ENCODE measurements around the gene NFATC1.

The NFATC1 gene

DNA sequence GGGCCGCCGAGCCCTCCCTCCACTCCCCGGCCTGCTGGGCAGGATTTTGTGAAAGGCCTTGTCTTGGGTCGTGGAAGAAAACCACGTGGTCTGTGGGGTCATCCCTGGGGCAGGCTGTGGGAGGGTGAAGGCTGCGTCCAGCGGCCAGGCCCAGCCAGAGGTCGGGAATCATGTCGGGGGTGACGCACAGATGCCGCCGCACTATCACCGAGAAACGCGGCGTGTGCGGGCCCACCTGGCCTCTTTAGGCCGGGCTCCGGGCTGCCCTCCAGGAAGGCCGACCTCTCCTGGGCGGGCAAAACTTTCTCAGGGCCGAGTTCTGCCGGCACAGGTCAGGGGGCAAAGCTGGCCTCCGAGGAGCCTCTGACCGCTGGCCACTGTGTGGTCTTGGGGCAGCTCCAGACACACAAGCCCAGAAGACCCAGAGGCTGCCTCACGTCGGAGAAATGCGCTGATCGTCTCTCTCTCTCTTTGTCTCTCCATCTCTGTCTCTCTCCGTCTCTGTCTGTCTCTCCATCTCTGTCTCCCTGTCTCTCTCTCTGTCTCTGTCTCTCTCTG, 28.4 kb downstream of the NFATC1 start:
- DNase-seq, result no peak

GRCh38 chr18:79424880-79425568, 29.3 kb downstream of the NFATC1 start:
- no peak for DNase-seq

DNA sequence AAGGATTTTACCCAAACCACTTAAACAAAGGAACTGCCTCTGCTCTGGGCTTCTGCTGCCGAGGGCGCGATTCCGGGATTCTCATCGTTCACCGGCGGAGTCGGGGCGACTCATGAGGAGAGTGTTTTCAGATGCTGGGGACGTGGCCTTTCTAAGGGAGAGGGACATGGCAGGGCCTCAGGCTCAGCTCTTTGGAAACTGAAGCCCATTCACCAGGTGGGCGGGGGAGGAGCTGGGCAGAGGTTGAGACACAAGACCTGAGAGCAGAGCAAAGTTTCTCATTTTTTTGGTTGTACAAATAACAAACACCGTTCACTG, 29.8 kb downstream of the NFATC1 start:
- no peak for DNase-seq

DNA sequence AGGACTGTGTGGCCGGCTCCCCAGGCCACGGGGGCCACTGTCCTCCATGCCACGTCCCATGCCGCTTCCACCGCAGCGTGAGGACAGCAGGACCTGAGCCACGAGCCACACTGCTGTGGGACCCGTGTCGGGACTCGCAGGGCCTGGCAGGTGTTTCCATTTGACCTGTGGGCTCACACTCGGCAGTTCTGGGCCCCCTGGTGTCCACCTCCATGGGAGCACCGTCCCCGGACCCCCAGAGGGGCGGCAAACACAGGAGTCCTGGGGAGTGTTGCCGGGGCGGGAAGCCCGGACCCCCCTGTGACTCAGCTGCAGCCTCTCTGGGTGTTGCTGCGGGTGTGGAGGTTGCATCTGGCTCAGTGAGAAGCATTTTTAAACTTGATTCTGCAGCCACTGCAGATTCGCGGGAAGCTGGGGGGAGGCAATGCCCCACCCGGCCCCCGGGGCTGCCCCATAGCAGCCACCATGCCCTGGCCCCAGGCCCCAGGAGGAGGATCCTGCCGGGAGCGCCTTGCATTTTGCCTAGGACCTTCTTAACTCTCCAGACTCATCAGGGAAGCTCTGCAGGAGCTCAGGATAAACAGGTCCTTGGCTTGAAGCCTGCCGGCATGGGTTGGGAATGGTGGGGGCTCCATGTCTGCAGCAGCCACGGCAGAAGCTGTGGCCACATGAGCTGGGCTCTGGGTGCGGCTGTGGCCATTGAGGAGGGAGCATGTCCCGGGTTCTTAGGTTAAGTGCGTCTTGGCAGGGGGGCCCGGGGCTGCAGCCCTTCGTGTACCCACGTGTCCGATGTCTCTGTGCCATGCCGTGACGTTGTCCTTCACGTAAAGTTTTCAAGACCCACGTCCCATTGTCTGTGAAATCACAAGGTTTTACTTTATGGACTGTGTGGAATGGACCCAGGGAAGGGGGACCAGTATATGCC, 30.9 kb downstream of the NFATC1 start:
- no peak for DNase-seq

DNA sequence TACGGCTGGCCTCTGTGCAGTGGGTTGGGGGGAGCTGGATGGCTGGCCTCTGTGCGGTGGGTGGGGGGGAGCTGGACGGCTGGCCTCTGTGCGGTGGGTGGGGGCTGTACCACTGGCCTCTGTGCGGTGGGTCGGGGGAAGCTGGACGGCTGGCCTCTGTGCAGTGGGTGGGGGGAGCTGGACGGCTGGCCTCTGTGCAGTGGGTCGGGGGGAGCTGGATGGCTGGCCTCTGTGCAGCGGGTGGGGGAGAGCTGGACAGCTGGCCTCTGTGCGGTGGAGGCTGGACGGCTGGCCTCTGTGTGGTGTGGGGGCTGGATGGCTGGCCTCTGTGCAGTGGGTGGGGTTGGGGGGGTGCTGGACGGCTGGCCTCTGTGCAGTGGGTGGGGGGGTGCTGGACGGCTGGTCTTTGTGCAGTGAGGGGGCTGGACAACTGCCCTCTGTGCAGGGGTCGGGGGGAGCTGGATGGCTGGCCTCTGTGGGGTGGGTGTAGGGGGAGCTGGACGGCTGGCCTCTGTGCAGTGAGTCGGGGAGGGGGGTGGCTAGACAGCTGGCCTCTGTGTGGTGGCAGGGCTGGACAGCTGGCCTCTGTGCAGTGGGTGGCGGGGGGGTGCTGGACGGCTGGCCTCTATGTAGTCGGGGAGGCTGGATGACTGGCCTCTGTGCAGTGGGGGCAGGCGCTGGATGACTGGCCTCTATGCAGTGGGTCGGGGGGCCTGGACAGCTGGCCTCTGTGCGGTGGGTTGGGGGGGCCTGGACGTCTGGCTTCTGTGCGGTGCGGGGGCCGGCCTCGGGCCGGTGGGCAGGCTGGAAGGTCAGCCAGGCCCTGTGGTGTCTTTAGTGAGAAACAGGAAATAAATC, 31.9 kb downstream of the NFATC1 start:
- DNase-seq, result no peak

GRCh38 chr18:79428287-79428686, 32.6 kb downstream of the NFATC1 start:
- no peak for DNase-seq

GRCh38 chr18:79429381-79429780, 33.7 kb downstream of the NFATC1 start:
- no peak for DNase-seq

- no peak for DNase-seq
Measured at GRCh38 chr18:79429785-79430281, 34.1 kb downstream of the NFATC1 start.

GRCh38 chr18:79432376-79433120, 36.8 kb downstream of the NFATC1 start:
- DNase-seq, result no peak

DNA sequence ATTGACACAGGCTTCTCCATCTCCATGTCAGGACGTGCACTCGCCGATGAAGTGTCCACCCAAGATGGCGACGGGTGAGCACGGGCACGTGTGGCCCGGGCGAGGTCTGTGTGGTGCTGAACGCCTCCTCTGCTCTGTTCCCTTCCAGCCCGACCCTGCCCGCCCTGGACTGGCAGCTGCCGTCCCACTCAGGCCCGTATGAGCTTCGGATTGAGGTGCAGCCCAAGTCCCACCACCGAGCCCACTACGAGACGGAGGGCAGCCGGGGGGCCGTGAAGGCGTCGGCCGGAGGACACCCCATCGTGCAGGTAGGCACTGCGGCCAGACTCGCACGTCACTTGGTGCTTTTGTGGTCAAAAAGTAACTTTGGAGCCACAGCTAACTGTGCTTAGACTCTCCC, 37.7 kb downstream of the NFATC1 start:
- DNase-seq, result no peak

- DNase-seq, result no peak
Measured at GRCh38 chr18:79434607-79435401, 39.1 kb downstream of the NFATC1 start.

GRCh38 chr18:79436556-79437275, 41.0 kb downstream of the NFATC1 start:
- no peak for DNase-seq

DNA sequence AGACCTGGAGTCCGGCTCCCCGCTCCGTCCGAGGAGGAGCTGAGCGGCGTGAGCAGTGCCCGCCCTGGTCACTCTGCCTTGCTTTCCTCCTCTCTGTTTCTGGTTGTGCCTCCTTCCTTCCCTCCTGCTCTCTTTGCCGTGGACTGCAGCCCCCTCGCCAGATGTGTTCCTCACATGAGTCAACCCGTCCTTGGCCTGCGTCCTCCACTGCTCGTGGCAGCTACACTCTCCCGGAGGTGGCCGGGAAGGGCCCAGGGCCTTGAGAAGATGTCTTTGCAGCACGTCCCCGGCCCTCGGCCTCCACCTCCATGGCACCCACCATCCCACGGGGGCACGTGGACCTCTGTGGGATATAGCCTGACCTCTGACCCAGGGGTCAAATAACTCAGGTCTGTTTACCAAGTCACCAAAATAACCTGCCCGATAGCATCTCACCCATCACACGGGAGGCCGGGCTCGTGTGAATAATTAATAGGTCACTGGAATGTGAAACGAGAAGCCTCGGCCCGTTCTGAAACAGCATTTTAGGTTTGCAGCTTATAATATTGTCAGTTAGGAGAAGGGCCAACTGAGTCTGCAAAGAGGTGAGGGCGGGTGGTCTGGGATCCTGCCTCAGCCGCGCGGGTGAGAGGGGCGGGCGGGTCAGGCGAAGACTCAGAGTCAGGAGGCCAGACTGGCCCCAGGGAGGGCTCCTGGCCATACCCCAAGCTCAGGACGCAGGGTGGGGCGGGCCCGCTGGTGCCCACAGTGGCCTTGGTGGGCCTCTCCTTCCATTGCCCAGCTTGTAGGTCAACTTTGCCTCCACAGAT, 42.6 kb downstream of the NFATC1 start:
- no peak for DNase-seq

- DNase-seq, result peak; percentile 72
Measured at GRCh38 chr18:79438898-79439627, 43.3 kb downstream of the NFATC1 start.

DNA sequence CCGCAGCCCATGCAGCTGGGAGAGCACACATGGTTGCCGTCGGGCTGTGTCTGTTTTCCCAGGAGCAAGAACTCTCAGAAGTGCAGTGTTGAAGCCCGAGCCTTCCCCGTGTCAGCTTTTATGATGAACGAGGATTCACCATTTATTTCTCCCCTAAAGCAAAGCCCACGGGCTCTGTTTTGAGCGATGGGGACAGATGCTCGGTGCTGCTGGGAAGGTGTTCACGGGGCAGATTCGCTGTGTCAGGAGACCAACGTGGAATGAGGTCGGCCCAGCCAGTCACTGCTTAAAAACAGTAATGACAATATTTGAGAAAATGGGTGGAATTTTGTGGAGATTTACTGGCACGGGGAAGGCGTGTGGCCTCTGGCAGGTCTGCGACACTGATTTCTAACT, 43.9 kb downstream of the NFATC1 start:
- no peak for DNase-seq

DNA sequence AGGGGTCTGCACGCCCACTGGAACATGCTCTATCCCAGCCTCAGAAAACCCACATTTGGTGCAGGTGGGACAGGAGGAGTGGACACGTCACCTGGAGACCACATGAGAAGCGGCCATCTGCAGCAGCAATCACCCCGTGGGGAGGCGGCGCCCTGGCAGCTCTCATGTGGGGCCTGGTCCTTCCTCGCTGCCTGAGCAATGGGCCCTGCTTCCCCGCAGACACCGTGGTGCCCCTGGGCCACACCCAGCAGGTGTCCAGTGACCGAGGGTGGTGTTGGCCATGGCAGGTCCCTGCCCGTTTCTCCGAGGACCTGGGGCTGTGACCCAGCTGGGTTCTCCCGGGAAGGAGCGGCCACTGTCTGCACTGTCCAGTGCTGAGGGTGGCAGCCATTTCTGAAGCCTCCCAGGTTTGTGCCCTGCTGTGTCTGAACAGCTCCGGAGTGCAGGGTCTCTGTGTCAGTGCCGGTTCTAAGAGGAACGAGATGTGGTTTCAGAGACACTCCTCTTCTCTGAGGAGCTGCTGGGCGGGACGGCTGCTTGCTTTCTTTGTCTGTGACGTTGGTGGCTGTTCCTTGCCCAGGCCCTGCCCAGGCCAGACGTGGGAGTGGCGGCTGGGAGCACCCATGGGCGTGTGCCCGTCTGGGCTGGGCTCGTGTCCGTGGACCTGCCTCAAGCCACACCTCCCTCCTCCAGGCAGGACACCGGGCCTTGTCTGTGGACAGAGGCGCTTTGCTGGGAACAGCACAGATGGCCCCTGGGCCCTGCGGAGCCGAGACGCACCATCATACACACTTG, 44.8 kb downstream of the NFATC1 start:
- no peak for DNase-seq

DNA sequence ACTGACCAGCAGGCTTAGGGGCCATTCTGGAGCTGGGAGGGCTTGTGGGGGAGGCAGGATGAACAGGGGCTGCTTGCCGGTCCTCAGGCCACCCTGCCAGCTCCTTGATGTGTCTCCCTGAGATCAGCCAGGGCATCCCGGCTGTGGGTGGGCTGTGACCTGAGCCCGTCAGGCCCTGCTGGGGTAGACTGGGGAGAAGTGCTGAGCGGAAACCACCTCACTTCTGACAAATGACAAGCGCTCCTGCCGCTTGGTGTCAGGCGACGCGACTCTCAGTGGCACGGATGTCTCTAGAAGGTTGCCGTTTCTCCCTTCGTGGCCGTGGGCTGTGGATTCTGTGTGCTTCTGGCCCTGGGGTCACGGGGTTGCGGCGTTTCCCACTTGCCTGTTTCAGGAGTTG, 45.7 kb downstream of the NFATC1 start:
- no peak for DNase-seq

All from fibroblast of skin of right biceps (primary cell).